Activated naive CD4-positive, alpha-beta T cell treated with anti-CD3 and anti-CD28 coated beads, Interleukin-2, amount 50 U/mL, for 24 hours (primary cell): ENCODE results near the gene HMGCR.
A peak's percentile ranks its signal among the peaks of the same experiment; 100 is the strongest.
"Not testable (repeated sequence)": the region's sequence is repeated elsewhere in the genome, so short reads cannot be mapped to it uniquely, and the experiment has no call there.

Experiments used
- H3K27ac Mint-ChIP-seq: one replicate; pipeline ENCODE4 v1.8.0; 2021; ENCODE audit warnings: mild to moderate bottlenecking, mixed read lengths
- H3K27me3 Mint-ChIP-seq: one replicate; pipeline ENCODE4 v1.8.0; 2021; ENCODE audit warnings: mixed read lengths
- H3K36me3 Mint-ChIP-seq: one replicate; pipeline ENCODE4 v1.8.0; 2021; ENCODE audit warnings: mixed read lengths
- H3K4me1 Mint-ChIP-seq: one replicate; pipeline ENCODE4 v1.8.0; 2021; ENCODE audit warnings: mixed read lengths
- H3K4me3 Mint-ChIP-seq: one replicate; pipeline ENCODE4 v1.8.0; 2021; ENCODE audit warnings: mild to moderate bottlenecking, mixed read lengths
- H3K9me3 Mint-ChIP-seq: one replicate; pipeline ENCODE4 v1.8.0; 2021; ENCODE audit warnings: mixed read lengths

Gene HMGCR

GRCh38 chr5:75336615-75337336 is at the start of gene HMGCR:
HMGCR (plus strand) TSS chr5:75337220; CDS start chr5:75342606, 5,386 bp downstream.
- Mint-ChIP-seq H3K9me3 (no peaks in the 10 kb centered on the region), H3K27ac (peak within 1 kb of the TSS; percentile 68), H3K4me3 (no peak within 1 kb of the TSS), H3K27me3 (no peaks in the 10 kb centered on the region), H3K36me3 (no peaks in the 10 kb centered on the region), H3K4me1 (peaks cover 40% of the 10 kb centered on the region)

DNA sequence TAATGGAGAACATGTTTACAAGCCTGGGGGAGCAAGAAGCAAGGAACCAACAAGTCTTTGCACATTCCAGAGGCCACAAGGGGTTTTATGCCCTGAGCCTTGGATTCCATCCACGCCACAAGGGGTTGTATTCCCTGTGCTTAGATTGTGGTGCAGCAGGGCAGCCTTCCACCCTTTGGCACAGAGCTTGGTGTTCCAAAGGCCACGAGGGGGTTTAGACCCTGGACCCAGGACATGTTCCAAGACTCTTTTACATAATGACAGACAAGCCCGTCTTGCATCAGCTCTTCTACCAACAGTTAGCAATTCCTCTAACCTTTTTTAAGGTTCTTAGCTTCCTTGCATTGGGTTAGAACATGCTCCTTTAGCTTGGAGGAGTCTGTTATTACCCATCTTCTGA is 45.2 kb upstream of the HMGCR start:
- not testable (repeated sequence) for H3K27me3 Mint-ChIP-seq, H3K4me1 Mint-ChIP-seq, H3K9me3 Mint-ChIP-seq, H3K36me3 Mint-ChIP-seq, H3K4me3 Mint-ChIP-seq, H3K27ac Mint-ChIP-seq

DNA sequence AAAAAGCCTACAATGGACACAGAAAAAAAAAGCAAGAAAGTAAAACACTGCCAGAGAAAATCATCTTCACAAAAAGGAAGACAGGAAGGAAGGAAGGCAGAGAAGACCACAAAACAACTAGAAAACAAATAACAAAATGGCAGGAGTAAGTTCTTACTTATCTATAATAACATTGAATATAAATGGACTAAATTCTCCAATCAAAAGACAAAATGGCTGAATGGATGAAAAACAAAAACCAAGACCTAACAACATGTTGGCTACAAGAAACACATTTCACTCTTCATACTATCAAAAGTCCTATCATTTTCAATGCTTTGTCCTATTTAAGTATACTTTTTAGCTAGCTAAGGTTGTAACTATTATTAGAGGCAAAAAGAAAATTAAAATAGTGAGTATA is 36.9 kb upstream of the HMGCR start:
- Mint-ChIP-seq H3K27ac (no peak overlapping the region), H3K4me1 (no peaks in the 10 kb centered on the region), H3K36me3 (no peaks in the 10 kb centered on the region), H3K4me3 (no peak overlapping the region), H3K27me3 (no peaks in the 10 kb centered on the region), H3K9me3 (peaks cover 14% of the 10 kb centered on the region)

DNA sequence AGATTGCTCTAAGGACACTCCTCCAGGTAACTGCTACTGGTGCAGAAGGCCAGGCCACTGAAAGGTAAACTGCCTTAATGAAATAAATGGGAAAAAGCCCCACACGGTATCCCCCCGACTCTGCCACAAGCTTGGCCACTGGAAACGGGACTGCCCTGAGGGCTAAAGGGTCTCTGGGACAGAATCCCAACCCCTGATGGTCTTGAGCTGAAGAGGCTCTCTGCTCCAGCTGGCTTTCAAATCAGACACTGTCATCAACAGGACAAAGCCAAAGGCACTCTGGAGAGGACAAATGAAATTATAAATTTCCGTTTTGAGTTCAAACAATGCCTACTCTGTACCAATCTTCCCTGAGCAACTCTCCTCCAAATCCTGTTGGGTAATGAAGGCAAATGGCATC is 33.6 kb upstream of the HMGCR start:
- Mint-ChIP-seq H3K27me3 (no peaks in the 10 kb centered on the region), H3K9me3 (peaks cover 14% of the 10 kb centered on the region), H3K4me1 (no peaks in the 10 kb centered on the region), H3K36me3 (no peaks in the 10 kb centered on the region), H3K4me3 (no peak overlapping the region), H3K27ac (no peak overlapping the region)

DNA sequence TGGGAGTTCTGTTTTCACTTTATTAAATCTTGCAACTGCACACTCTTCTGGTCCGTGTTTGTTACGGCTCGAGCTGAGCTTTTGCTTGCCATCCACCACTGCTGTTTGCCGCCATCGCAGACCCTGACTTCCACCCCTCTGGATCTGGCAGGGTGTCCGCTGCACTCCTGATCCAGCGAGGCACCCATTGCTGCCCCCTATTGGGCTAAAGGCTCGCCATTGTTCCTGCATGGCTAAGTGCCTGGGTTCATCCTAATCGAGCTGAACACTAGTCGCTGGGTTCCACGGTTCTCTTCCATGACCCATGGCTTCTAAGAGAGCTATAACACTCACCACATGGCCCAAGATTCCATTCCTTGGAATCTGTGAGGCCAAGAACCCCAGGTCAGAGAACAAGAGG is 32.5 kb upstream of the HMGCR start:
- H3K4me1 Mint-ChIP-seq, H3K4me3 Mint-ChIP-seq, H3K27me3 Mint-ChIP-seq, H3K27ac Mint-ChIP-seq, H3K36me3 Mint-ChIP-seq: not testable (repeated sequence)
- peaks cover 13% of the 10 kb centered on the region for H3K9me3 Mint-ChIP-seq

GRCh38 chr5:75306746-75307145 is 30.3 kb upstream of the HMGCR start:
- Mint-ChIP-seq H3K4me1 (no peaks in the 10 kb centered on the region), H3K4me3 (no peak overlapping the region), H3K27me3 (no peaks in the 10 kb centered on the region), H3K9me3 (no peaks in the 10 kb centered on the region), H3K36me3 (no peaks in the 10 kb centered on the region), H3K27ac (no peak overlapping the region)

DNA sequence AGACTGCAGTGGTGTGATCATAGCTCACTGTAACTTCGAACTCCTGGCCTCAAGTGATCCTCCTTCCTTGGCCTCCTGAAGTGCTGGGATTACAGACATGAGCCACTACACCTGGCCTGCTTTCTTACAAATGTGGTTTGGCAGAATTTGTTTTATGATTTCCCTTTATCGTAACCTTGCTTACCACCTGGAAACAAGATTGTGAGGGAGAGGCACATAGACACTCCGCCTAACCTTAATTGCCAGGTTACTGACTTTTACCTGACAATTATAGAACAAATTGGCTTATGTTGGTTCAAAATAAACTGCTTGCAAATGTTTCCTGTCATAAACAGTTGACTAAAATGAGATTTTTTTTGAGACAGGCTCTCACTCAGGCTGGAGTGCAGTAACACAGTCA is 26.8 kb upstream of the HMGCR start:
- Mint-ChIP-seq H3K4me1 (no peaks in the 10 kb centered on the region), H3K36me3 (no peaks in the 10 kb centered on the region), H3K27ac (no peak overlapping the region), H3K4me3 (no peak overlapping the region), H3K27me3 (no peaks in the 10 kb centered on the region), H3K9me3 (no peaks in the 10 kb centered on the region)

DNA sequence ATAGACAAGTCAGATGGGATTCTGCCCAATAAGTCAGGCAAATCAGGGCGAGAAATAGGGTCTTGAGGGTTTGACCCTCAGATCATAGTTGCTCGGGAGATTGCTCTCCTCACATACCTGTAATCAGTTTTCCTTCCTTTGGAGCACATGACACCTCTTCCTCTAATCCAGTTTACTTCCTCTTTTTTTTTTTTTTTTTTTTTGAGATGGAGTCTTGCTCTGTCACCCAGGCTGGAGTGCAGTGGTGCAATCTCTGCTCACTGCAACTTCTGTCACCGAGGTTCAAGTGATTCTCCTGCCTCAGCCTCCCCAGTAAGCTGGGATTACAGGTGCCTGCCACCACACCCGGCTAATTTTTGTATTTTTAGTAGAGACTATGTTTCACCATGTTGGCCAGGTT is 17.9 kb upstream of the HMGCR start:
- H3K4me3 Mint-ChIP-seq, H3K9me3 Mint-ChIP-seq, H3K27me3 Mint-ChIP-seq, H3K36me3 Mint-ChIP-seq, H3K27ac Mint-ChIP-seq, H3K4me1 Mint-ChIP-seq: not testable (repeated sequence)

DNA sequence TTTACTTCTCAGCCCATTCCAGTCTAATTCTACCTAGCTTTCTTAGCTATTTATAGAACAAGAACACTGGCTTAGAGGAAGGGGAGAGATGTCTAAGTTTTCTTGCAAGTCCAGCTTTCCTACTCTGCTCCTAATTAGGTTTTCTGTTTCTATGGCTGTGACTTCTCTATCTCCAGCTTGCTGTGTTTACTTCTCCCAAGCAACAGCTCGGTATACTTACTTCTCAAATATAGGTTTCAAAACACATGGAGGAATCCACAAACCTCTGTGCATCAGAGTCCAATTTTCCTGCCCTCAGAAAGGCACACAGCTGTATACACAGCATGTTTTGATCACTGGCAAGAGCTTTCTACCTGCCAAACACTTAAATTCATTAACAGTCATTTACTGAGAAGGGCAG is 17.4 kb upstream of the HMGCR start:
- Mint-ChIP-seq H3K4me3 (no peak overlapping the region), H3K9me3 (no peaks in the 10 kb centered on the region), H3K27me3 (no peaks in the 10 kb centered on the region), H3K4me1 (no peaks in the 10 kb centered on the region), H3K36me3 (no peaks in the 10 kb centered on the region), H3K27ac (no peak overlapping the region)

DNA sequence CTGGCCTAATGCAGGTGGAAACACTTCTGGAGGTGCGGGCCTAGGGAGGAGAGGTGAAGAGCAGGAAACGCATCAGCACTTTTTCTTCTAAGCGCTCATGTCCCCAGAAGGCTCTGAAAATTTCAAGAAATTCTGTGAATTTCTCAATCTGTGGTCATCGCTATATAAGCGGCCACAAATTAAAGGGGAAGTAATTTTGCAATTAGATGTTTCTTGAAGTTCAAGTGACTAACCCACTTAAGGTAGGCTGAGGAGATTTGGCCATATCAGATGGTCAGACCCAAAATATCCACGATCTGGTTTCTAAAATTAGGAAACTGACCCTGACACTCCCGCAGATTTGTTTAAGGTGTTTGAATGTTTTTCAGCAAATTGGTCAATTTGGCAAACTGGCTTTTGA is 16.6 kb upstream of the HMGCR start:
- no peaks in the 10 kb centered on the region for H3K36me3 Mint-ChIP-seq
- no peaks in the 10 kb centered on the region for H3K27me3 Mint-ChIP-seq
- no peak overlapping the region for H3K27ac Mint-ChIP-seq
- H3K9me3 Mint-ChIP-seq, result no peaks in the 10 kb centered on the region
- H3K4me3 Mint-ChIP-seq, result no peak overlapping the region
- H3K4me1 Mint-ChIP-seq, result peaks cover 4% of the 10 kb centered on the region

DNA sequence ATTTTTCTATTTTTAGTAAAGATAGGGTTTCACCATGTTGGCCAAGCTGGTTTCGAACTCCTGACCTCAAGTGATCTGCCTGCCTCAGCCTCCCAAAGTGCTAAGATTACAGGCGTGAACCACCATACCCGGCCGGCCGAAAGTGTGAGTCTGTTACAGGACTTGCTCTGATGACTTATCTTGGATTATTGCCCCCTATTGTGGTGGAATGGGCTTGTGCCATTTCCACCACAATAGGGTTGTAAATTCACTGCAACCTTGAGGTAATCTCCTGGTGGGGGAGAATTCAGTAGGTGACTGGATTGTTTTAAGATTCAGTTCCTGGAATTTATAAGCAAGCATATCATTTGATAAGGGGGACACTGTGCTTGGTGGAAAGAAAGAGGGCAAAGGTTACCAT is 15.0 kb upstream of the HMGCR start:
- Mint-ChIP-seq H3K4me3 (no peak overlapping the region), H3K9me3 (no peaks in the 10 kb centered on the region), H3K36me3 (no peaks in the 10 kb centered on the region), H3K4me1 (peaks cover 4% of the 10 kb centered on the region), H3K27ac (no peak overlapping the region), H3K27me3 (no peaks in the 10 kb centered on the region)

GRCh38 chr5:75324791-75325190 is 12.2 kb upstream of the HMGCR start:
- Mint-ChIP-seq H3K9me3 (no peaks in the 10 kb centered on the region), H3K27me3 (no peaks in the 10 kb centered on the region), H3K4me1 (peaks cover 4% of the 10 kb centered on the region), H3K27ac (no peak overlapping the region), H3K36me3 (no peaks in the 10 kb centered on the region), H3K4me3 (no peak overlapping the region)

GRCh38 chr5:75325242-75325641 is 11.8 kb upstream of the HMGCR start:
- no peak overlapping the region for H3K27ac Mint-ChIP-seq
- H3K4me3 Mint-ChIP-seq, result no peak overlapping the region
- H3K4me1 Mint-ChIP-seq, result peaks cover 4% of the 10 kb centered on the region
- H3K9me3 Mint-ChIP-seq, result no peaks in the 10 kb centered on the region
- H3K36me3 Mint-ChIP-seq, result no peaks in the 10 kb centered on the region
- no peaks in the 10 kb centered on the region for H3K27me3 Mint-ChIP-seq

DNA sequence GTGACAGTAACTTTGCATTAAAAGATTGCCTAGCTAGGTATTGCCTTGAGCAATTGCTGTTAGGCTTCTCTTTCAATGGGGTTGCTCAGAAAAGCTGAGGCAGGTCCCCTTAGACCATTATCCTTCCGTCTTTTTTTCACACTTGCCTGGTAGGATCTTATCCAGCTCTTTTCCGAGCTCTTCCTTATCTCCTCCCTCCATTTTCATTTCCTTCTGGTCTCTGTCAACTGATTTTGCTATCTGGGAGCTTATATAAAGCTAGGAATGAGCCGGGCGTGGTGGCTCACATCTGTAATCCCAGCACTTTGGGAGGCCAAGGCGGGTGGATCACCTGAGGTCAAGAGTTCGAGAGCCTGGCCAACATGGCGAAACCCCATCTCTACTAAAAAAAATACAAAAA is 6.6 kb upstream of the HMGCR start:
- no peak overlapping the region for H3K4me3 Mint-ChIP-seq
- no peaks in the 10 kb centered on the region for H3K27me3 Mint-ChIP-seq
- no peaks in the 10 kb centered on the region for H3K4me1 Mint-ChIP-seq
- H3K27ac Mint-ChIP-seq, result no peak overlapping the region
- H3K9me3 Mint-ChIP-seq, result no peaks in the 10 kb centered on the region
- H3K36me3 Mint-ChIP-seq, result no peaks in the 10 kb centered on the region

GRCh38 chr5:75331095-75332090 is 5.6 kb upstream of the HMGCR start:
- H3K4me3 Mint-ChIP-seq, result no peak overlapping the region
- no peaks in the 10 kb centered on the region for H3K27me3 Mint-ChIP-seq
- H3K4me1 Mint-ChIP-seq, result no peaks in the 10 kb centered on the region
- H3K27ac Mint-ChIP-seq, result no peak overlapping the region
- H3K36me3 Mint-ChIP-seq, result no peaks in the 10 kb centered on the region
- no peaks in the 10 kb centered on the region for H3K9me3 Mint-ChIP-seq

GRCh38 chr5:75333759-75334158 is 3.3 kb upstream of the HMGCR start:
- not testable (repeated sequence) for H3K27me3 Mint-ChIP-seq, H3K9me3 Mint-ChIP-seq, H3K27ac Mint-ChIP-seq, H3K36me3 Mint-ChIP-seq, H3K4me3 Mint-ChIP-seq
- peaks cover 13% of the 10 kb centered on the region for H3K4me1 Mint-ChIP-seq
